Measurements from ENCODE around the gene DUSP19. TPM values are rescaled to one million over a fixed set of nuclear protein-coding genes. Genes with fewer than 3 reads are reported as not detected.

DUSP19 gene
- total and polyA plus RNA-seq, 2 of the 4 experiments (the other 2 are of a cell fraction) = 0.86 to 1.4 TPM

DNA sequence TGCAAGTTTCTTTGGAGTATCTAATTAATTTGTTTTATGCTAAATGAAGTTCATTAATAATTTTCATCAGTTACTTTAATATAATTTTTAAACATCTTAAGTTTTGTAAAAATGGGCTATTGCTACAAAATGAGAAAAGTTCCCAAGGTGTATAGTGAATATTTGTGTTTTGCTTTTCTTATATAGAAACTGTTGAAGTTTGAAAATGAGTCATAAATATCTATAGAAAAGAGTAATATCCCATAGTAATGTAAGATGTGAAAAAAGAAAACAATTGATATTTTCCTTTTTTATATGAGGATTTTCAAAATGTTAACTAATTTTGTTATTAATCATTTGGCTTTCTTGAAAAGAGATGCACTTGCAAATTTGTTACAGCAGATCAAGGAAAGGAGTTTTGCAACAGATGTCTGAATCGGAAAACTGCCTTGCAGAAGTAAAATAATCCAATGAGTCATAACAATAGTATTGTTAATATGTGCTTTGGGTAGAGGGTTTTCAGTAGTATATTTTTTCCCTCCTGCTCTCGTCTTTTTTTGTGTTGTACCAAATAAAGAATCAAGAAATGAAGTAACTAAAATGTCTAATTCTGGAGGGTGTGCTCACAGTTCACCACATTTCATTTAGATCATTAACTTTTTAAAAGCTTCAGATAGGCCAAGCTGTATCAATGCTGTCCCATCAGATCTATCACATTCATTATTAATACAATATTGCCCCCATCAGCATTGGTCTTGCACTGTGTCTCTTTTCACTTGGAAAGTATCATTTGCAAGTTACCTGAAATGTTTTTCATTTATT lies 15.5 kb downstream of the DUSP19 start:
- no peak overlapping the region for H3K18ac ChIP-seq (ENCODE audit: low read depth, low read length)
- no peak overlapping the region for H2BK5ac ChIP-seq (ENCODE audit: low read depth, low read length, poor library complexity, severe bottlenecking)
- H3K23ac ChIP-seq (ENCODE audit: low read depth, low read length) = no peak overlapping the region
- TF ChIP-seq, protein P1, sequence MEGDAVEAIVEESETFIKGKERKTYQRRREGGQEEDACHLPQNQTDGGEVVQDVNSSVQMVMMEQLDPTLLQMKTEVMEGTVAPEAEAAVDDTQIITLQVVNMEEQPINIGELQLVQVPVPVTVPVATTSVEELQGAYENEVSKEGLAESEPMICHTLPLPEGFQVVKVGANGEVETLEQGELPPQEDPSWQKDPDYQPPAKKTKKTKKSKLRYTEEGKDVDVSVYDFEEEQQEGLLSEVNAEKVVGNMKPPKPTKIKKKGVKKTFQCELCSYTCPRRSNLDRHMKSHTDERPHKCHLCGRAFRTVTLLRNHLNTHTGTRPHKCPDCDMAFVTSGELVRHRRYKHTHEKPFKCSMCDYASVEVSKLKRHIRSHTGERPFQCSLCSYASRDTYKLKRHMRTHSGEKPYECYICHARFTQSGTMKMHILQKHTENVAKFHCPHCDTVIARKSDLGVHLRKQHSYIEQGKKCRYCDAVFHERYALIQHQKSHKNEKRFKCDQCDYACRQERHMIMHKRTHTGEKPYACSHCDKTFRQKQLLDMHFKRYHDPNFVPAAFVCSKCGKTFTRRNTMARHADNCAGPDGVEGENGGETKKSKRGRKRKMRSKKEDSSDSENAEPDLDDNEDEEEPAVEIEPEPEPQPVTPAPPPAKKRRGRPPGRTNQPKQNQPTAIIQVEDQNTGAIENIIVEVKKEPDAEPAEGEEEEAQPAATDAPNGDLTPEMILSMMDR (conservative IDR thresholded peaks at IDR 0.05; ENCODE audit: low read depth, low read length) = peak; percentile 23; the same call in 1 of the 2 replicates
- TF ChIP-seq RAD21 (IDR thresholded peaks at IDR 0.05; ENCODE audit: low read length) (peak; percentile 30; the same call in 1 of the 2 replicates), NFE2L2 (IDR thresholded peaks at IDR 0.05; ENCODE audit: low read depth, low read length) (no peak), CEBPB (IDR thresholded peaks at IDR 0.05; ENCODE audit: low read depth, low read length) (peak; percentile 89)
- in situ Hi-C loops (cut with MboI; ENCODE audit: low sequenced_read_pairs) = no loop called here
- ATAC-seq (ENCODE audit: low read depth) (peak; percentile 75), DNase-seq (peak; percentile 72)
- no peak overlapping the region for H2AFZ ChIP-seq (replicated peaks; ENCODE audit: low read length, poor library complexity)
- H3K9me3 ChIP-seq (ENCODE audit: control insufficient read depth, insufficient read depth, low read length) = no peaks in the 10 kb centered on the region
- H4K91ac ChIP-seq (ENCODE audit: insufficient read depth, low read depth, low read length) = no peak overlapping the region
- no peak overlapping the region for H3K4me3 ChIP-seq (ENCODE audit: insufficient read depth, low read depth, low read length)
- no TSS peak for BruUV-seq (replicated peaks)
- H3K14ac ChIP-seq (replicated peaks; ENCODE audit: low read depth, low read length) = no peak overlapping the region
- CTCF ChIA-PET = interaction anchor here (0.8 to 1.1 kb wide), 3 partner anchors 9 to 310 kb away, joined by 3 read pairs; no protein-coding TSS in a partner anchor
- no peak overlapping the region; the same call in 1 of the 2 replicates for H3K9ac ChIP-seq (ENCODE audit: low read depth, low read length)
- H3K27me3 ChIP-seq (ENCODE audit: control insufficient read depth, insufficient read depth, low read length) = no peaks in the 10 kb centered on the region
- H3K4me2 ChIP-seq (ENCODE audit: low read depth, low read length) = peak overlapping the region; percentile 20
- no peak overlapping the region for H3K27ac ChIP-seq (ENCODE audit: insufficient read depth, low read length)
- no peaks in the 10 kb centered on the region for H3K9me1 ChIP-seq (ENCODE audit: insufficient read depth, low read length)
- WGBS, 2 experiments (ENCODE audit: extremely low coverage in 2 of 2, insufficient read length in 1 of 2) = no CpG with 5 or more reads among the region's 2 CpGs
- no peak overlapping the region for H4K5ac ChIP-seq (ENCODE audit: low read depth, low read length)
- H4K20me1 ChIP-seq (ENCODE audit: insufficient read depth, low read length) = no peaks in the 10 kb centered on the region
- H3K36me3 ChIP-seq (ENCODE audit: control insufficient read depth, insufficient read depth, low read length) = no peaks in the 10 kb centered on the region
- no peak overlapping the region for H3K4ac ChIP-seq (ENCODE audit: low read depth, low read length)
- no peak overlapping the region for H2BK15ac ChIP-seq (ENCODE audit: low read depth, low read length)
- intact Hi-C loops (cut with micrococcal nuclease) = no loop called here
- H3K79me1 ChIP-seq (ENCODE audit: low read depth in 1 of 2, low read length in 2 of 2) = no peaks in the 10 kb centered on the region
- H2BK20ac ChIP-seq (ENCODE audit: low read depth, low read length) = no peak overlapping the region
- no peak overlapping the region for H2AK9ac ChIP-seq (replicated peaks; ENCODE audit: low read depth, low read length, poor library complexity)
- H3K4me1 ChIP-seq (ENCODE audit: control insufficient read depth, insufficient read depth, low read length) = no peaks in the 10 kb centered on the region
- dilution Hi-C loops (cut with HindIII; ENCODE audit: low sequenced_read_pairs, unreplicated experiment) = no loop called here
- no peak overlapping the region for H4K8ac ChIP-seq (ENCODE audit: low read depth in 2 of 2, low read length in 2 of 2)
- POLR2A ChIA-PET (ENCODE audit: unreplicated experiment) = interaction anchor here (0.8 kb wide), 1 partner anchor 25 kb away, joined by 4 read pairs; no protein-coding TSS in a partner anchor
- no peak overlapping the region for H3K56ac ChIP-seq (ENCODE audit: extremely low read depth, insufficient read depth, low read length)
- H2AK5ac ChIP-seq (ENCODE audit: low read depth, low read length) = no peak overlapping the region
- no peak overlapping the region for H2BK120ac ChIP-seq (ENCODE audit: low read depth, low read length)
